ENCODE results near the gene HES2.
"Not testable (repeated sequence)": the region's sequence is repeated elsewhere in the genome, so short reads cannot be mapped to it uniquely, and the experiment has no call there.

Gene HES2

GRCh38 chr1:6399294-6399693 is 20.4 kb downstream of the HES2 start:
- H3K36me3 ChIP-seq (ENCODE audit: control insufficient read depth, insufficient read depth, low read length): no peaks in the 10 kb centered on the region
- peaks cover 3% of the 10 kb centered on the region for H3K27me3 ChIP-seq (ENCODE audit: control insufficient read depth, insufficient read depth, low read length)
- no peak overlapping the region for H3K4me3 ChIP-seq (ENCODE audit: low read length)
- H3K4me1 ChIP-seq (ENCODE audit: control insufficient read depth, insufficient read depth, low read length): peaks cover 6% of the 10 kb centered on the region
- H3K9me3 ChIP-seq (ENCODE audit: control insufficient read depth, low read length): no peaks in the 10 kb centered on the region
- no peak overlapping the region for H3K9ac ChIP-seq (ENCODE audit: low read length)

GRCh38 chr1:6397844-6398441 is 21.8 kb downstream of the HES2 start:
- H3K9me3 ChIP-seq (ENCODE audit: control insufficient read depth, low read length): no peaks in the 10 kb centered on the region
- H3K27me3 ChIP-seq (ENCODE audit: control insufficient read depth, insufficient read depth, low read length): peaks cover 3% of the 10 kb centered on the region
- H3K4me1 ChIP-seq (ENCODE audit: control insufficient read depth, insufficient read depth, low read length): peaks cover 10% of the 10 kb centered on the region
- H3K9ac ChIP-seq (ENCODE audit: low read length): no peak overlapping the region
- H3K36me3 ChIP-seq (ENCODE audit: control insufficient read depth, insufficient read depth, low read length): no peaks in the 10 kb centered on the region
- no peak overlapping the region for H3K4me3 ChIP-seq (ENCODE audit: low read length)

- Histone ChIP-seq H3K4me3 (ENCODE audit: low read length) (no peak overlapping the region), H3K36me3 (ENCODE audit: control insufficient read depth, insufficient read depth, low read length) (no peaks in the 10 kb centered on the region), H3K9me3 (ENCODE audit: control insufficient read depth, low read length) (no peaks in the 10 kb centered on the region), H3K9ac (ENCODE audit: low read length) (no peak overlapping the region), H3K27me3 (ENCODE audit: control insufficient read depth, insufficient read depth, low read length) (peaks cover 3% of the 10 kb centered on the region), H3K4me1 (ENCODE audit: control insufficient read depth, insufficient read depth, low read length) (peaks cover 18% of the 10 kb centered on the region)
These were observed 22.7 kb downstream of the HES2 start for GRCh38 chr1:6396998-6397397.

GRCh38 chr1:6395781-6396244 is 23.9 kb downstream of the HES2 start:
- H3K27me3 ChIP-seq (ENCODE audit: control insufficient read depth, insufficient read depth, low read length); H3K9me3 ChIP-seq (ENCODE audit: control insufficient read depth, low read length); H3K9ac ChIP-seq (ENCODE audit: low read length); H3K4me3 ChIP-seq (ENCODE audit: low read length); H3K36me3 ChIP-seq (ENCODE audit: control insufficient read depth, insufficient read depth, low read length): not testable (repeated sequence)
- H3K4me1 ChIP-seq (ENCODE audit: control insufficient read depth, insufficient read depth, low read length): peaks cover 19% of the 10 kb centered on the region

- H3K4me3 ChIP-seq (ENCODE audit: low read length); H3K9ac ChIP-seq (ENCODE audit: low read length); H3K27me3 ChIP-seq (ENCODE audit: control insufficient read depth, insufficient read depth, low read length); H3K9me3 ChIP-seq (ENCODE audit: control insufficient read depth, low read length); H3K36me3 ChIP-seq (ENCODE audit: control insufficient read depth, insufficient read depth, low read length): not testable (repeated sequence)
- H3K4me1 ChIP-seq (ENCODE audit: control insufficient read depth, insufficient read depth, low read length): peaks cover 19% of the 10 kb centered on the region
These were observed 24.6 kb downstream of the HES2 start for GRCh38 chr1:6395130-6395529.

GRCh38 chr1:6393400-6394187 is 26.1 kb downstream of the HES2 start, which contains the start of gene ACOT7:
Gene ACOT7 (minus strand): TSS chr1:6393767. CDS start chr1:6393399, 368 bp downstream.
- H3K4me1 ChIP-seq (ENCODE audit: control insufficient read depth, insufficient read depth, low read length): peaks cover 19% of the 10 kb centered on the region

GRCh38 chr1:6392809-6393399 is 26.8 kb downstream of the HES2 start:
- Histone ChIP-seq H3K27me3 (ENCODE audit: control insufficient read depth, insufficient read depth, low read length) (no peaks in the 10 kb centered on the region), H3K36me3 (ENCODE audit: control insufficient read depth, insufficient read depth, low read length) (no peaks in the 10 kb centered on the region), H3K4me1 (ENCODE audit: control insufficient read depth, insufficient read depth, low read length) (peaks cover 19% of the 10 kb centered on the region), H3K4me3 (ENCODE audit: low read length) (peak overlapping the region; percentile 28), H3K9ac (ENCODE audit: low read length) (peak overlapping the region; percentile 24), H3K9me3 (ENCODE audit: control insufficient read depth, low read length) (no peaks in the 10 kb centered on the region)

More at GRCh38 chr1:6393400-6394187, 26.1 kb downstream of the HES2 start, which contains the start of gene ACOT7:
- Histone ChIP-seq H3K9ac (ENCODE audit: low read length) (peak within 1 kb of the TSS; percentile 48), H3K4me3 (ENCODE audit: low read length) (peak within 1 kb of the TSS; percentile 28), H3K9me3 (ENCODE audit: control insufficient read depth, low read length) (no peaks in the 10 kb centered on the region), H3K27me3 (ENCODE audit: control insufficient read depth, insufficient read depth, low read length) (no peaks in the 10 kb centered on the region), H3K36me3 (ENCODE audit: control insufficient read depth, insufficient read depth, low read length) (no peaks in the 10 kb centered on the region)

- H3K27me3 ChIP-seq (ENCODE audit: control insufficient read depth, insufficient read depth, low read length): no peaks in the 10 kb centered on the region
- peak overlapping the region; percentile 24 for H3K9ac ChIP-seq (ENCODE audit: low read length)
- H3K4me3 ChIP-seq (ENCODE audit: low read length): peak overlapping the region; percentile 28
- no peaks in the 10 kb centered on the region for H3K36me3 ChIP-seq (ENCODE audit: control insufficient read depth, insufficient read depth, low read length)
- no peaks in the 10 kb centered on the region for H3K9me3 ChIP-seq (ENCODE audit: control insufficient read depth, low read length)
- peaks cover 19% of the 10 kb centered on the region for H3K4me1 ChIP-seq (ENCODE audit: control insufficient read depth, insufficient read depth, low read length)
These were observed 27.5 kb downstream of the HES2 start for GRCh38 chr1:6391951-6392808.

GRCh38 chr1:6389971-6390370 is 29.7 kb downstream of the HES2 start:
- H3K36me3 ChIP-seq (ENCODE audit: control insufficient read depth, insufficient read depth, low read length): no peaks in the 10 kb centered on the region
- no peak overlapping the region for H3K9ac ChIP-seq (ENCODE audit: low read length)
- no peaks in the 10 kb centered on the region for H3K27me3 ChIP-seq (ENCODE audit: control insufficient read depth, insufficient read depth, low read length)
- no peak overlapping the region for H3K4me3 ChIP-seq (ENCODE audit: low read length)
- H3K9me3 ChIP-seq (ENCODE audit: control insufficient read depth, low read length): no peaks in the 10 kb centered on the region
- peaks cover 30% of the 10 kb centered on the region for H3K4me1 ChIP-seq (ENCODE audit: control insufficient read depth, insufficient read depth, low read length)

- no peak overlapping the region for H3K9ac ChIP-seq (ENCODE audit: low read length)
These were observed 33.3 kb downstream of the HES2 start for GRCh38 chr1:6386371-6386949.

GRCh38 chr1:6385488-6386191 is 34.1 kb downstream of the HES2 start:
- no peaks in the 10 kb centered on the region for H3K9me3 ChIP-seq (ENCODE audit: control insufficient read depth, low read length)
- peaks cover 11% of the 10 kb centered on the region for H3K4me1 ChIP-seq (ENCODE audit: control insufficient read depth, insufficient read depth, low read length)
- no peaks in the 10 kb centered on the region for H3K27me3 ChIP-seq (ENCODE audit: control insufficient read depth, insufficient read depth, low read length)
- no peak overlapping the region for H3K4me3 ChIP-seq (ENCODE audit: low read length)
- no peaks in the 10 kb centered on the region for H3K36me3 ChIP-seq (ENCODE audit: control insufficient read depth, insufficient read depth, low read length)
- H3K9ac ChIP-seq (ENCODE audit: low read length): no peak overlapping the region

More at GRCh38 chr1:6386371-6386949, 33.3 kb downstream of the HES2 start:
- H3K27me3 ChIP-seq (ENCODE audit: control insufficient read depth, insufficient read depth, low read length): no peaks in the 10 kb centered on the region
- no peaks in the 10 kb centered on the region for H3K36me3 ChIP-seq (ENCODE audit: control insufficient read depth, insufficient read depth, low read length)
- H3K4me3 ChIP-seq (ENCODE audit: low read length): no peak overlapping the region
- H3K9me3 ChIP-seq (ENCODE audit: control insufficient read depth, low read length): no peaks in the 10 kb centered on the region
- H3K4me1 ChIP-seq (ENCODE audit: control insufficient read depth, insufficient read depth, low read length): peaks cover 11% of the 10 kb centered on the region

Data from mucosa of stomach (tissue), 1 donor.